HG03520 (cell line): ENCODE data around the gene L3MBTL4.
A peak's percentile ranks its signal among the peaks of the same experiment; 100 is the strongest.
"Not testable (repeated sequence)": the region's sequence is repeated elsewhere in the genome, so short reads cannot be mapped to it uniquely, and the experiment has no call there.

Experiments used
- ATAC-seq: cut with Tn5 transposase; IDR thresholded peaks from one replicate; pipeline ENCODE4 v1.9.1; 2021; ENCODE audit warnings: mild to moderate bottlenecking, moderate library complexity; ENCODE audit not compliant: unreplicated experiment

L3MBTL4 gene

GRCh38 chr18:6315517-6316331 lies 99.0 kb downstream of the L3MBTL4 start:
- ATAC-seq, result no peak

GRCh38 chr18:6313415-6313814 lies 101.3 kb downstream of the L3MBTL4 start:
- no peak for ATAC-seq

GRCh38 chr18:6311456-6312215 lies 103.1 kb downstream of the L3MBTL4 start:
- no peak for ATAC-seq

GRCh38 chr18:6310714-6311113 lies 104.0 kb downstream of the L3MBTL4 start:
- ATAC-seq, result no peak

- no peak for ATAC-seq
Observed at GRCh38 chr18:6297875-6298274, 116.8 kb downstream of the L3MBTL4 start.

- no peak for ATAC-seq
Observed at GRCh38 chr18:6294148-6294784, 120.4 kb downstream of the L3MBTL4 start.

GRCh38 chr18:6289843-6290242 lies 124.9 kb downstream of the L3MBTL4 start:
- ATAC-seq, result no peak

GRCh38 chr18:6286585-6286984 lies 128.1 kb downstream of the L3MBTL4 start:
- ATAC-seq, result no peak

GRCh38 chr18:6284761-6285160 lies 129.9 kb downstream of the L3MBTL4 start:
- ATAC-seq, result no peak

- ATAC-seq, result no peak
Observed at GRCh38 chr18:6284300-6284699, 130.4 kb downstream of the L3MBTL4 start.

GRCh38 chr18:6281874-6282273 lies 132.8 kb downstream of the L3MBTL4 start:
- no peak for ATAC-seq

- no peak for ATAC-seq
Observed at GRCh38 chr18:6280211-6280743, 134.4 kb downstream of the L3MBTL4 start.

GRCh38 chr18:6279308-6279707 lies 135.4 kb downstream of the L3MBTL4 start:
- no peak for ATAC-seq

GRCh38 chr18:6273423-6273822 lies 141.3 kb downstream of the L3MBTL4 start:
- ATAC-seq, result no peak

GRCh38 chr18:6272144-6272543 lies 142.6 kb downstream of the L3MBTL4 start:
- not testable (repeated sequence) for ATAC-seq

- ATAC-seq, result no peak
Observed at GRCh38 chr18:6271585-6271984, 143.1 kb downstream of the L3MBTL4 start.

- ATAC-seq, result peak; percentile 76
Observed at GRCh38 chr18:6270771-6271216, 143.9 kb downstream of the L3MBTL4 start.

- no peak for ATAC-seq
Observed at GRCh38 chr18:6269660-6270332, 144.9 kb downstream of the L3MBTL4 start.

GRCh38 chr18:6266212-6266611 lies 148.5 kb downstream of the L3MBTL4 start:
- ATAC-seq, result no peak

GRCh38 chr18:6261938-6262337 lies 152.8 kb downstream of the L3MBTL4 start:
- no peak for ATAC-seq

GRCh38 chr18:6259324-6259723 lies 155.4 kb downstream of the L3MBTL4 start:
- ATAC-seq, result not testable (repeated sequence)
